HUES6 (cell line): ENCODE results near the gene BRD1.

Experiments used
- H3K27ac ChIP-seq: 2 replicates; pipeline ENCODE4 v1.7.0; 2013; ENCODE audit warnings: low read depth, mild to moderate bottlenecking, low read length, inconsistent platforms
- H3K27me3 ChIP-seq: 2 replicates; pipeline ENCODE4 v1.6.1; 2013; ENCODE audit warnings: low read length; ENCODE audit not compliant: control insufficient read depth, insufficient read depth
- H3K36me3 ChIP-seq: 2 replicates; pipeline ENCODE4 v1.6.1; 2013; ENCODE audit warnings: low read length; ENCODE audit not compliant: control insufficient read depth, insufficient read depth
- H3K4me1 ChIP-seq: 2 replicates; pipeline ENCODE4 v1.6.1; 2013; ENCODE audit warnings: low read length; ENCODE audit not compliant: control insufficient read depth, insufficient read depth
- H3K4me3 ChIP-seq: 2 replicates; pipeline ENCODE4 v1.5.1; 2013; ENCODE audit warnings: low read depth, low read length
- H3K9ac ChIP-seq: one replicate; pipeline ENCODE4 v1.6.1; 2013; ENCODE audit warnings: mild to moderate bottlenecking, low read length
- H3K9me3 ChIP-seq: 2 replicates; pipeline ENCODE4 v1.6.1; 2013; ENCODE audit warnings: low read depth, low read length; ENCODE audit not compliant: control insufficient read depth, insufficient read depth

Gene BRD1

GRCh38 chr22:49723478-49724029 is 104.1 kb downstream of the BRD1 start:
- Histone ChIP-seq H3K9me3 (0 out of 2 replicates have a peak, but pooled peaks cover 1% of the 10 kb centered on the region), H3K4me3 (peak overlapping the region; percentile 52; the same call in 1 of the 2 replicates), H3K9ac (no peak overlapping the region), H3K4me1 (no peaks in the 10 kb centered on the region), H3K36me3 (no peaks in the 10 kb centered on the region), H3K27me3 (peaks cover 62% of the 10 kb centered on the region), H3K27ac (no peak overlapping the region)
